ENCODE measurements around the gene KAZALD1. TPM values are rescaled to one million over a fixed set of nuclear protein-coding genes. Genes with fewer than 3 reads are reported as not detected.
A peak's percentile ranks its signal among the peaks of the same experiment; 100 is the strongest.

KAZALD1 gene
- total RNA-seq, 1 experiment from 2014 or later = 16.0 TPM

DNA sequence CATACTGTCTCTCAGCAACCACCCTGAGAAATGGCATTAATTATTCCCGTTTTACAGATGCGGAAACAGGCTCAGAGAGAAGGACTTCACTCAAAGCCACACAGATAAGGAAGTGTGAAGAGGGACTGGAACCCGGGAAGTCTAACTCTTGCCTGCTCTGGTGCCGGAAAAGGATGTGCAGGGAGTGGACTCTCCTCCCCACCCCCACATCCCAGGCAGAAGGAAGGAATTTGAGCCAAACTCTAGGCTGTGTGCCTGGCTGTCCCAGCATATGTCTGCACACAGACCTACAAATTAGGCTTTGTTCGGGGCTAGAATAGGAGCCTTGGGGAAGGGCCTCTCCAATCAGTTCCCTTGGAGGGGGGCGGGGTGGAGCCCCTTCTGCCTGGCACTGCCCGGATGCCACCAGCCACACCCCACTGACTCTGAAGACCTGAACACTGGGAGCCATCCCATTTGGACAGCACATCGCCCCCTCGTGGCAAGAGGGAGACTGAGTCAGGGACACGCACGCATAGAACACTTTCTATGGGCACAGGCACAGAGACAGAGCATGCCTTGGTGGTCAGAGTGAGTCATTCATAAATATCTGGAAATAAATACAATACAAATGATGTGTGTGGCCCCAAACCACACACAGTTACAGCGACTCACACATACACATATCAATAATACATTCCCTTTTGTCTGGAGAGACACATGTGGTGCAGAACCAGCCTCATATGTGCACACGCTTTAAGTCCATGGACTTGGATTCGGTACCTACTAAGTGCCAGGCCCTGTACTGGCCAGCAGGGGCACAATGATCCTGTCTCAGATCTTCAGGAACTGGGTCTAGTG lies 49.0 kb upstream of the KAZALD1 start:
- CTCF ChIA-PET = interaction anchor here (0.8 to 6.6 kb wide), 8 partner anchors 12 to 134 kb away, joined by 3 to 118 read pairs (median 8); partner anchors contain the start of genes LZTS2, PDZD7, SEMA4G and SFXN3
- intact Hi-C loops (cut with micrococcal nuclease) = loop anchor here (1.0 to 10.0 kb wide), 7 partner anchors 18 to 668 kb away; partner anchors contain the start of genes PAX2, SCD and SEMA4G
- no TSS peak for BruUV-seq (replicated peaks)
- DNase-seq (ENCODE audit: low read depth, low spot score) (peak; percentile 96), ATAC-seq (peak; percentile 86)
- H4K20me1 ChIP-seq (ENCODE audit: insufficient read depth) = no peaks in the 10 kb centered on the region
- H3K27me3 ChIP-seq (ENCODE audit: insufficient read depth, low read length) = no peaks in the 10 kb centered on the region
- RAD21 ChIA-PET (ENCODE audit: low non-redundant PET in 1 of 2, low total read pairs in 2 of 2, uncharacterized antibody in 2 of 2, unreplicated experiment in 2 of 2) = no interaction called here
- H3K9me3 ChIP-seq (ENCODE audit: control insufficient read depth in 1 of 2, insufficient read depth in 1 of 2, low read depth in 1 of 2, low read length in 2 of 2) = no peaks in the 10 kb centered on the region
- POLR2A ChIA-PET = no interaction called here
- H3K4me1 ChIP-seq (ENCODE audit: control insufficient read depth in 1 of 2, insufficient read depth in 2 of 2, low read length in 2 of 2) = peaks cover 31 to 69% of the 10 kb centered on the region in 2 experiments
- peak overlapping the region; percentile 10; the same call in 1 of the 2 replicates for H3K9ac ChIP-seq (ENCODE audit: low read length)
- H3K36me3 ChIP-seq (ENCODE audit: control insufficient read depth in 1 of 2, insufficient read depth in 2 of 2, low read length in 2 of 2) = no peaks in the 10 kb centered on the region
- peak overlapping the region; percentile 66 for H3K4me2 ChIP-seq (ENCODE audit: low read length)
- H3K27ac ChIP-seq (ENCODE audit: low read depth, low read length) = peak overlapping the region; percentile 39
- H2AFZ ChIP-seq (ENCODE audit: low read depth, low read length, poor library complexity, severe bottlenecking) = peak overlapping the region; percentile 55
- no peaks in the 10 kb centered on the region for H3K79me2 ChIP-seq (ENCODE audit: insufficient read depth, low read length)
- H3K4me3 ChIP-seq (replicated peaks in 1 of 2; ENCODE audit: low read depth in 1 of 2, low read length in 2 of 2) = peak overlapping the region in 1 of 2 experiments; percentile 13; a peak in 1 of 4 replicates
- H3K9me2 ChIP-seq (ENCODE audit: insufficient read depth) = no peaks in the 10 kb centered on the region
- TF ChIP-seq JUND (IDR thresholded peaks at IDR 0.05) (no peak), TCF7L2 (IDR thresholded peaks at IDR 0.05; ENCODE audit: borderline replicate concordance, extremely low read depth, insufficient read depth, insufficient read length) (peak; percentile 43), POLR2A (IDR thresholded peaks at IDR 0.05; ENCODE audit: borderline replicate concordance, extremely low read depth, insufficient read depth, insufficient read length) (no peak), EGR1 (IDR thresholded peaks at IDR 0.05; ENCODE audit: low read depth) (no peak), ZFX (IDR thresholded peaks at IDR 0.05) (no peak), CEBPB (IDR thresholded peaks at IDR 0.05; ENCODE audit: low read depth) (no peak), CBX3 (IDR thresholded peaks at IDR 0.05; ENCODE audit: low read depth) (no peak), EZH2 (IDR thresholded peaks at IDR 0.05) (no peak), SIN3A (IDR thresholded peaks at IDR 0.05; ENCODE audit: low read depth) (no peak), ZNF274 (IDR thresholded peaks at IDR 0.05; ENCODE audit: low read depth, low read length) (no peak), RAD21 (IDR thresholded peaks at IDR 0.05; ENCODE audit: low read depth) (no peak), SRF (IDR thresholded peaks at IDR 0.05; ENCODE audit: low read depth) (no peak), FOSL1 (IDR thresholded peaks at IDR 0.05; ENCODE audit: low read depth) (no peak), SP1 (IDR thresholded peaks at IDR 0.05; ENCODE audit: low read depth) (no peak)
- TF ChIP-seq, protein P1, sequence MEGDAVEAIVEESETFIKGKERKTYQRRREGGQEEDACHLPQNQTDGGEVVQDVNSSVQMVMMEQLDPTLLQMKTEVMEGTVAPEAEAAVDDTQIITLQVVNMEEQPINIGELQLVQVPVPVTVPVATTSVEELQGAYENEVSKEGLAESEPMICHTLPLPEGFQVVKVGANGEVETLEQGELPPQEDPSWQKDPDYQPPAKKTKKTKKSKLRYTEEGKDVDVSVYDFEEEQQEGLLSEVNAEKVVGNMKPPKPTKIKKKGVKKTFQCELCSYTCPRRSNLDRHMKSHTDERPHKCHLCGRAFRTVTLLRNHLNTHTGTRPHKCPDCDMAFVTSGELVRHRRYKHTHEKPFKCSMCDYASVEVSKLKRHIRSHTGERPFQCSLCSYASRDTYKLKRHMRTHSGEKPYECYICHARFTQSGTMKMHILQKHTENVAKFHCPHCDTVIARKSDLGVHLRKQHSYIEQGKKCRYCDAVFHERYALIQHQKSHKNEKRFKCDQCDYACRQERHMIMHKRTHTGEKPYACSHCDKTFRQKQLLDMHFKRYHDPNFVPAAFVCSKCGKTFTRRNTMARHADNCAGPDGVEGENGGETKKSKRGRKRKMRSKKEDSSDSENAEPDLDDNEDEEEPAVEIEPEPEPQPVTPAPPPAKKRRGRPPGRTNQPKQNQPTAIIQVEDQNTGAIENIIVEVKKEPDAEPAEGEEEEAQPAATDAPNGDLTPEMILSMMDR (IDR thresholded peaks at IDR 0.05 in 2 of 3, conservative IDR thresholded peaks at IDR 0.05 in 1 of 3; ENCODE audit: borderline replicate concordance in 1 of 3, insufficient read depth in 1 of 3, low read depth in 2 of 3, low read length in 2 of 3) = peak in 2 of 3 experiments; percentile 88 to 99; a peak in 4 of 6 replicates
- TF ChIP-seq, protein P2, sequence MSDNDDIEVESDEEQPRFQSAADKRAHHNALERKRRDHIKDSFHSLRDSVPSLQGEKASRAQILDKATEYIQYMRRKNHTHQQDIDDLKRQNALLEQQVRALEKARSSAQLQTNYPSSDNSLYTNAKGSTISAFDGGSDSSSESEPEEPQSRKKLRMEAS (IDR thresholded peaks at IDR 0.05) = no peak
- TF ChIP-seq, protein P3, sequence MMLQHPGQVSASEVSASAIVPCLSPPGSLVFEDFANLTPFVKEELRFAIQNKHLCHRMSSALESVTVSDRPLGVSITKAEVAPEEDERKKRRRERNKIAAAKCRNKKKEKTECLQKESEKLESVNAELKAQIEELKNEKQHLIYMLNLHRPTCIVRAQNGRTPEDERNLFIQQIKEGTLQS (IDR thresholded peaks at IDR 0.05) = no peak
- TF ChIP-seq, protein P4, sequence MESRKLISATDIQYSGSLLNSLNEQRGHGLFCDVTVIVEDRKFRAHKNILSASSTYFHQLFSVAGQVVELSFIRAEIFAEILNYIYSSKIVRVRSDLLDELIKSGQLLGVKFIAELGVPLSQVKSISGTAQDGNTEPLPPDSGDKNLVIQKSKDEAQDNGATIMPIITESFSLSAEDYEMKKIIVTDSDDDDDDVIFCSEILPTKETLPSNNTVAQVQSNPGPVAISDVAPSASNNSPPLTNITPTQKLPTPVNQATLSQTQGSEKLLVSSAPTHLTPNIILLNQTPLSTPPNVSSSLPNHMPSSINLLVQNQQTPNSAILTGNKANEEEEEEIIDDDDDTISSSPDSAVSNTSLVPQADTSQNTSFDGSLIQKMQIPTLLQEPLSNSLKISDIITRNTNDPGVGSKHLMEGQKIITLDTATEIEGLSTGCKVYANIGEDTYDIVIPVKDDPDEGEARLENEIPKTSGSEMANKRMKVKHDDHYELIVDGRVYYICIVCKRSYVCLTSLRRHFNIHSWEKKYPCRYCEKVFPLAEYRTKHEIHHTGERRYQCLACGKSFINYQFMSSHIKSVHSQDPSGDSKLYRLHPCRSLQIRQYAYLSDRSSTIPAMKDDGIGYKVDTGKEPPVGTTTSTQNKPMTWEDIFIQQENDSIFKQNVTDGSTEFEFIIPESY (IDR thresholded peaks at IDR 0.05; ENCODE audit: extremely low read depth, insufficient replicate concordance, low read length) = peak; percentile 26
- TF ChIP-seq, protein P5, sequence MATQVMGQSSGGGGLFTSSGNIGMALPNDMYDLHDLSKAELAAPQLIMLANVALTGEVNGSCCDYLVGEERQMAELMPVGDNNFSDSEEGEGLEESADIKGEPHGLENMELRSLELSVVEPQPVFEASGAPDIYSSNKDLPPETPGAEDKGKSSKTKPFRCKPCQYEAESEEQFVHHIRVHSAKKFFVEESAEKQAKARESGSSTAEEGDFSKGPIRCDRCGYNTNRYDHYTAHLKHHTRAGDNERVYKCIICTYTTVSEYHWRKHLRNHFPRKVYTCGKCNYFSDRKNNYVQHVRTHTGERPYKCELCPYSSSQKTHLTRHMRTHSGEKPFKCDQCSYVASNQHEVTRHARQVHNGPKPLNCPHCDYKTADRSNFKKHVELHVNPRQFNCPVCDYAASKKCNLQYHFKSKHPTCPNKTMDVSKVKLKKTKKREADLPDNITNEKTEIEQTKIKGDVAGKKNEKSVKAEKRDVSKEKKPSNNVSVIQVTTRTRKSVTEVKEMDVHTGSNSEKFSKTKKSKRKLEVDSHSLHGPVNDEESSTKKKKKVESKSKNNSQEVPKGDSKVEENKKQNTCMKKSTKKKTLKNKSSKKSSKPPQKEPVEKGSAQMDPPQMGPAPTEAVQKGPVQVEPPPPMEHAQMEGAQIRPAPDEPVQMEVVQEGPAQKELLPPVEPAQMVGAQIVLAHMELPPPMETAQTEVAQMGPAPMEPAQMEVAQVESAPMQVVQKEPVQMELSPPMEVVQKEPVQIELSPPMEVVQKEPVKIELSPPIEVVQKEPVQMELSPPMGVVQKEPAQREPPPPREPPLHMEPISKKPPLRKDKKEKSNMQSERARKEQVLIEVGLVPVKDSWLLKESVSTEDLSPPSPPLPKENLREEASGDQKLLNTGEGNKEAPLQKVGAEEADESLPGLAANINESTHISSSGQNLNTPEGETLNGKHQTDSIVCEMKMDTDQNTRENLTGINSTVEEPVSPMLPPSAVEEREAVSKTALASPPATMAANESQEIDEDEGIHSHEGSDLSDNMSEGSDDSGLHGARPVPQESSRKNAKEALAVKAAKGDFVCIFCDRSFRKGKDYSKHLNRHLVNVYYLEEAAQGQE (IDR thresholded peaks at IDR 0.05; ENCODE audit: low read depth) = no peak

Data from HCT116 (cell line).